T-helper 1 cell (primary cell): ENCODE data around the gene KCTD20.
"Not testable (repeated sequence)": the region's sequence is repeated elsewhere in the genome, so short reads cannot be mapped to it uniquely, and the experiment has no call there.

Experiments
- DNase-seq, 5 donors: peaks; one replicate each; pipeline ENCODE4 v3.0.0-alpha.2; 2012 to 2020

The KCTD20 gene

GRCh38 chr6:36444470-36444869 is 1.7 kb downstream of the KCTD20 start:
- no peak for DNase-seq

GRCh38 chr6:36445621-36446020 is 2.8 kb downstream of the KCTD20 start:
- no peak for DNase-seq

GRCh38 chr6:36449173-36449572 is 6.4 kb downstream of the KCTD20 start:
- DNase-seq, result not testable (repeated sequence)

- DNase-seq, result not testable (repeated sequence)
These were observed 10.1 kb downstream of the KCTD20 start for GRCh38 chr6:36452897-36453296.

- no peak for DNase-seq
These were observed 12.8 kb downstream of the KCTD20 start for GRCh38 chr6:36455486-36456027.

GRCh38 chr6:36459501-36459900 is 16.7 kb downstream of the KCTD20 start:
- DNase-seq, result no peak

- no peak for DNase-seq
These were observed 18.1 kb downstream of the KCTD20 start for GRCh38 chr6:36460916-36461315.

- no peak for DNase-seq
These were observed 18.8 kb downstream of the KCTD20 start for GRCh38 chr6:36461646-36462045.

- DNase-seq, result no peak
These were observed 20.9 kb downstream of the KCTD20 start for GRCh38 chr6:36463676-36464075.

- DNase-seq, result no peak
These were observed 21.4 kb downstream of the KCTD20 start for GRCh38 chr6:36464233-36464632.

GRCh38 chr6:36467625-36468024 is 24.8 kb downstream of the KCTD20 start:
- no peak for DNase-seq

- DNase-seq, result no peak
These were observed 26.4 kb downstream of the KCTD20 start for GRCh38 chr6:36469148-36469661.

GRCh38 chr6:36469946-36470345 is 27.1 kb downstream of the KCTD20 start:
- no peak for DNase-seq

GRCh38 chr6:36478051-36478526 is 35.3 kb downstream of the KCTD20 start:
- no peak for DNase-seq

GRCh38 chr6:36479256-36479655 is 36.5 kb downstream of the KCTD20 start:
- no peak for DNase-seq

- DNase-seq, result not testable (repeated sequence)
These were observed 40.5 kb downstream of the KCTD20 start for GRCh38 chr6:36483326-36483725.

- DNase-seq, result no peak
These were observed 41.9 kb downstream of the KCTD20 start for GRCh38 chr6:36484736-36485135.

GRCh38 chr6:36487698-36488097 is 44.9 kb downstream of the KCTD20 start:
- DNase-seq, result no peak

- no peak for DNase-seq
These were observed 45.4 kb downstream of the KCTD20 start for GRCh38 chr6:36488221-36488620.

GRCh38 chr6:36489426-36489825 is 46.6 kb downstream of the KCTD20 start:
- DNase-seq, result no peak

GRCh38 chr6:36491378-36491965 is 48.7 kb downstream of the KCTD20 start:
- DNase-seq, result no peak

GRCh38 chr6:36492092-36492491 is 49.3 kb downstream of the KCTD20 start:
- DNase-seq, result no peak

GRCh38 chr6:36492621-36493020 is 49.8 kb downstream of the KCTD20 start:
- no peak for DNase-seq

- DNase-seq, result no peak
These were observed 50.5 kb downstream of the KCTD20 start for GRCh38 chr6:36493319-36493718.

- DNase-seq, result no peak
These were observed 51.1 kb downstream of the KCTD20 start for GRCh38 chr6:36493859-36494258.
